SKM-1 treated with dmso at 0.1 percent for 144 hours (cell line): Measurements from ENCODE around the gene GRID2.
"Not testable (repeated sequence)": the region's sequence is repeated elsewhere in the genome, so short reads cannot be mapped to it uniquely, and the experiment has no call there.

Experiments
- DNase-seq: peaks from one replicate; lab custom pipeline; 2025; ENCODE audit not compliant: unreplicated experiment; lab: John Stamatoyannopoulos, UW

Gene GRID2

DNA sequence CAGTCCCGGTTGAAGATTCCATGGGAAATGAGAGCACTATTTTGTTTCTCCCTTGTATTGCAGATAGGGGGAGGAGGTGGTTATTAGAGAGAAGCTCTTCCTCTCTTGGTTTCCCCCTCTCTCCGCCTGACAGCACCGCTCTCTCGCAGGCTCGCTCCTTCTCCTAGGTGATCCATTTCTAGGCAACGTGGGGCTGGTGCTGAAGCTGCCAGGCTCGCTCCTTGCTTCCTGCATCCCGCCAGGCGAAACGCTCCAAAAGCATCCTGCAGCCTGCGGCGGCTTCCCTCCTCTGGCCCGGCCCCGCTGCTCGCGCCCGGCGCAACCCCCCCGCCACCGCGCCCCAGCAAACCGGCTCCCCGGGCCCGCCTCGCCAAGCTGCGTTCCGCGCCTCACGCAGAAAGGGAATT is at the start of gene GRID2:
Gene GRID2 (plus strand): TSS at position 346 of the 407 bp plus-strand sequence.
- DNase-seq: no peak

DNA sequence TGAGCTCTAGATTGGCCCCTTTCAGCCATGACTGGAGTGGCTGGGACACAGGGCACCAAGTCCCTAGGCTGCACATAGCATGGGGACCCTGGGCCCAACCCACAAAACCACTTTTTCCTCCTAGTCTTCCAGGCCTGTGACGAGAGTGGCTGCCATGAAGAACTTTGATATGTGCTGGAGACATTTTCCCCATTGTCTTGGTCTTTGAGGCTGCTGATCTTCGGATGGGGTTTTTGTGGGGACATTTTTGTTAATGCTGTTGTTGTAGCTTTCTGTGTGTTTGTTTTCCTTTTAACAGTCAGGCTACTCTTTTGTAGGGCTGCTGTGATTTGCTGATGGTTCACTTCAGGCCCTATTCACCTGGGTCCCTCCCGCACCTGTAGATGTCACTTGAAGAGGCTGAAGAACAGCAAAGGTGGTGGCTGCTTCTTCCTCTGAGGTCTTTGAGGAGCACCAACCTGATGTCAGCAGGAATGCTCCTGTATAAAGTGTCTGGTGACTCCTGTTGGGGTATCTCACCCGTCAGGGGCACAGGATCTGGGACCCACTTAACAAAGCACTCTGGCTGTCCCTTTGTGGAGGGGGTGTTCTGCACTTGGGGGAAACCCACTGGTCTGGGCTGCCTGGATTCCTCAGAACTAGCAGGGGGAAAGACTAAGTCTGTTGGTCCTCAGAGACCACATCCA is 49.6 kb upstream of the GRID2 start:
- no peak for DNase-seq

DNA sequence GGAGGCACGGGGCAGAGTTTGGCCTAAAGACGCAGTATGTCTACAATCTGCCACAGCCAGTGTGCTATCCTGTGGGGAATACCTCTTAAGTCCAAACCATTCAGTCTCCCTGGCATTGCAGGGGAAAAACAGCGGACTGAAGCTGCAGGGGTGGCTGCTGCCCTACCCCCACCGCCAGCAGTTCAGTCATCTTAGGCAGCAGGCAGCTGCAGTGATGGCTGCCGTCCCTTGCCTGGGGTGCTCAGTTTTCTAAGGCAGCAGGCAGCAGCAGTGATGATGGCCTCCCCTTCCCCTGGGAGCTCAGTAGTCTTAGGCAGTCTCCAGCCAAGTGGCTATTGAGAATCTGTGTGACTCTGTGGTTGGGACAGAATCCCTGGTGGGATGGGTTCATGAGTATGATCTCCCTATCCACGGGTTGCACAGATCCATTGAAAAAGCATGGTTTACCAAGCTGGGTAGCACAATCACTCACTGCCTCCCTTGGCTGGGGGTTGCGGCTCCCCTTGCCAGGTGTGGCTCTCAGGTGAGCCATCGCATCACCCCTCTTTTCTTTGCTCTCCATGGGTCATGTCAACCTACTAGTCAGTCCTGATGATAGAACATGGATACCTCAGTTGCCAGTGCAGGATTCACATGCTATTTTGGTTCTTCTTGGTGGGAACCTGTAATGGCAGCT is 48.9 kb upstream of the GRID2 start:
- no peak for DNase-seq

DNA sequence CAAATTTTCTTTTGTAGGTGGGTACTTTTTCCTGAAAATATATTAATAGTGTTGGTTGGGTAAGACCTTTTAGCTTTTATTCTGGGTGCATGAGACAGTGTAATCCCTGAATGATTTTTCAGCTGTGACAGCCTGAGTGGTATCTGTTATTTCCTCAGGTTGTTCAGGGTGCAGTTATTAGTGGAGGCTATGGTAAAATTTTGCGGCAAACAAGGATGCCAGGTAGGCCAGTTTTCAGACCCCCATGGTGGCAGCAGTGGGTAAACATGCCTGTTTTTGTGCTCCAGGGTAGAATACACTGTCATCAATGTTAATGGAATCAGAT is 47.9 kb upstream of the GRID2 start:
- DNase-seq: no peak

DNA sequence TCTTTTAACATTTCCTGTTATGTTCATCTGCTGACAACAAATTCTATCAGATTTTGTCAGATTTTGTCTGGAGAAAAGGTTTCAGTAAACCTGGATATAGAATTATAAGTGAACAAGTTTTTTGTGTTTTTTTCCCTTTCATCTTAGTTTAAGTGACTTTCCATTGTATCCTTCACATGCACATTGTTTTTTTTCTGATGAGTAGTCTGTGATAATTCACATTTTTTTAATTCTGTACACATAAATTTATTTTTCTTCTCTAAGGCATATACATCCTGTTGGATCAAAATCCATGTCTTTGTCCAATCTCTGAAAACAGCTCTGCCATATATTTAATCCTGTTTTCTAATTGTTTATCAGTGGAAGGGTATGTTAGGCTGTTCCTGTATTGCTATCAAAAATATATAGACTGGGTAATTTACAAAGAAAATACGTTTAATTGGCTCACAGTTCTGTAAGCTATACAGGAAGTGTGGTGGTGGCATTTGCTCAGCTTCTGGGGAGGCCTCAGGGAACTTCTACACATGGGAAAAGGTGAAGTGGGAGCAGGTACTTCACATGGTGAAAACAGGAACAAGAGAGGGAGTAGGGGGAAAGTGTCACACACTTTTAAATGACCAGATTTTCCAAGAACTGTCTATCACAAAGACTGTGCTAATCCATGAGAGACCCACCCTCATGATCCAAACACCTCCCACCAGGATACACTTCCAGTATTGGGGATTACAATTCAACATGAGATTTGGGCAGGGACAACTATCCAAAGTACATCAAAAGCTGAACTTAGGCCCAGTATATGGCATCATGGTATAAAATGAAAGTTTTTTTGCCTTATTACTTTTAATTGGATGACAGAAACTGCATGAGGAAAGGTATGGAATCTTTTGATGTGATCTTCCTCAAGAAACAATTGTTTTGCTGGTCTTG is 45.6 kb upstream of the GRID2 start:
- DNase-seq: no peak

DNA sequence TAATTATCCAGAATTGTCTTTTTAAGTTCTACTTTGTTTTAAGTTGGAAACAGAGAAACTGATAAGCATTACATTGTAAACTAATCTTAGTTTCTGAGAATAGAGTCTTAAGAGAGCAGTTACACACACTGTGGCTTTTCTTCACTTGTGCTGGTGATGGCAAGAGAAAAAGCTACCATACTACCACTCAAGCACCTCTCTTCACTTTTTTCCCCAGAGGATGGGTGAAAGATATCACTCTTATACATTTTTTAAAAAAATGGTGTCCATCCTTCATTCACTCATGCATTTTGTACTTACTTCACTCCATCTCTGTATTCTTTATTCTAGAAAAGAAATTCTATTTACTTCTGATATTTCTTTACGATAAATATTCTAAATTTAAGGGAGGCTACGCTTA is 42.5 kb upstream of the GRID2 start:
- no peak for DNase-seq

DNA sequence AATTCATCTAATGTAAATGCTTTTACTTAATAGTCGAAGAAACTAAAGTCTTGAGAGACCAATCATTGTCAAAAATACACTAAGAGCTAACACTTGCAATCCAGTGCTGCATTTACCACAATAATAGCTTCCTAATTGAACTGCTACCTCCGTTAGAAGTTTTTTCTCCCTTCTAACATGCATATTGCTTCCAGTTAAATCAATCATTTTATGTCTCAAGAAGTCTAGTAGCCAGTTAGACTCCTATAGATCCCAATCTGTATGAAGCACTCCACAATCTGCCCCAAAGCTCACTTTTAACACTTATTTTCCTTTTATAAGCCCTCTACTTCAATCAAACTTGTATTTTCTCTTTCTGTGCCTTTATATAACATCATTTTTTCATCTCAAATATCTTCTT is 41.4 kb upstream of the GRID2 start:
- no peak for DNase-seq

DNA sequence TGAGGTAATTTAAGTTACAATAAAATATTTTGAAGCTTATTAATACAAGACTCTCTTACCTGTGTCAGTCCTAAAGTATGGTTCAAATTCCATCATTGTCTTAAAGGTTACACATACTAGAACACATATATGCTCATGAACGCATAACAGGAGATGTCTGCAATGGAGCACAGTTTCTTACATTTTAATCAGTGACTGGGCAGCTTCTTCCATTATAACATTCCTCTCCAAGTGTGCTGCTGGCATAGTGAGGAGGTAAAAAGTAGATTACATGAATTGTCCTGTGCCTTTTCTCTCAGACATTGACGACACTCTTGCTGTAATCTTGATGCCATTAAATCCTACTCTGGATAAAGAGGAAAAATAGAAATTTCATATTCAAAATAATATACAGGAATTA is 40.8 kb upstream of the GRID2 start:
- DNase-seq: no peak

DNA sequence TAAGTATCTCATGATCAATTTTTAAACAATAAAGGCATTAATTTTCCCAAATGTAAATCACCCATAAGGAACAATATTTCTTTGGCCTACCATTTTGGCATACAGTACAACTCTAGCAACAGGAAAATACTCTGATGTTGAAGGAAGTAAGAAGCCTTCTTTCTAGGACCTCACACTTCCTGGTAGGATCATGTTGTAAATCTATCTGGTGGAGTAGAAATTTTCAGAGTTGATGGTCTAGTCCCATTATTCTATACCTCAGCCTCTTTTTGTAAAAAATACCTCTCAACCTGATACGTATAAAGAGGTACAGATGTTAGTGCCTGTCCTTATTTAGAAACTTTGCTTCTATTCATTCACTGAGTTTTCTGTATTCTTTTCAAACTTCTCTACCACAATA is 40.2 kb upstream of the GRID2 start:
- no peak for DNase-seq

DNA sequence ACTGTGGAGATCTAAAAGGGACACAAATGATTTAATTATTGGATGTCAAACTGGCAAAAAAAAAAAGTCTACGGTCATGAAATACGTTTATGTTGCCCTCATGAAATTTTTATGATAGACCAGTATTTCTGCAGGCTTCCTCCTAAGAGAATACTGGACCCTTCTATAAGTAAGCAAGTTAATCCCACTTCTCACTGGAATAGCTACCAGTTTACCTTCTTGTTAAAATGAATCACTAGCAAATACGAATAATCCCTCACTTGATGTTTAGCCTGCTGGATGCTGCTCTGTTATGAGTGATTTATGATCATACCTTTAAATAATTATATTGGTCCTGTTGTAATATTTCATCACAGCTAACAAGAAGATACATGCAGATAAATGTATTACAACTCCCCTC is 39.6 kb upstream of the GRID2 start:
- DNase-seq: no peak

DNA sequence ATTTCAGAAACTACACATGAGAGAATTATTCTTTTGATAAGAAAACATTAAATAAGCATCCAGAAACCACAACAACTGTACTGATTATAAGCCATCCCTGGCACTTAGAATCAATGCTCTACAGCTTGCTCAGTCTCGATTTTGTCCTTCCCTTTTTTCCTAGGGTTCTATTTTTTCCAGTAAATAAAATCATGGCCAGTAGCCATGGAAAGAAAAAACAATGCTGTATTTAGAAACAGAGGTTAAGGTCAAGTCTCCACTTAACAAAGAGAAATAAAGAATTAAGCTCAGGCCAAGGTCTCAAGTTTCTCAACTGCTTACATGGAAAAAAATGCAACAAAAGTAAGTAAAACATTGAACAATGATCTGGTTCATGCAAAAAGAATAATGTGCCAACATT is 38.7 kb upstream of the GRID2 start:
- no peak for DNase-seq

DNA sequence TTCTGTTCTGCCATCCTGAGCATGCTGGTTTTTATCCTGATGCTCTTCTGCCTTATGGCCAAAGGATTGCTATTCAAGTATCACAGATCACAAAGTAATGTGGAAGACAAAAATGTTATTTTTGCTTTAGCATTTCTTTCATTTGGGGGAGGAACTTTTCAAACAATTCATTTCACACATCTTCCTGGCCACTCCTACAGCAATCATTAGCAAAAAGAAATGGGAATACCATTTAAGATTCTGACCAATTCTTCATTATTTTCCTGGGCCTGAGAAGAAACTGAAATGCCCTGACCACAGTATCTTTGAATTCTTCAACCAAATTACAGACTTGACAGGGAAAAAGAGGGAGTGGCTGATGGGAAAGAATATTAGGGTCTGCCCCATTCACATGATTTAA is 38.0 kb upstream of the GRID2 start:
- no peak for DNase-seq

DNA sequence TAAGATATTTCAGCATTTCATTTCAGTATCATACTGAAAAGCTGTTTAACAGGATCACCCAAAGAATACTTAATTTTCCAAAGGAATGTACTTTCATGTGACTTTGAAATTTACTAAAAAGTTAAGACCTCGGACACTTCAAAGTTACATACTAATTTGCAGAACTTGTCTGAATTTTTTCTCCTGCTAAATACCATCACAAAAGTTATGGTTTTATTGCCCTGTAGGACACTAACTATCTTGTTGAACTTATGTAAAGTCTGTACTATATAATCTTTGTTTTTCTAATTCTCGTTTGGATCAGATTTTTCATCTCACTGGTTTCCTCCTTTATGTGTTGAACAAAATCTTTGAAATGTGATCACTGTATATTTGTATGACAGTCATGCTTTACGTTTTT is 37.2 kb upstream of the GRID2 start:
- no peak for DNase-seq

DNA sequence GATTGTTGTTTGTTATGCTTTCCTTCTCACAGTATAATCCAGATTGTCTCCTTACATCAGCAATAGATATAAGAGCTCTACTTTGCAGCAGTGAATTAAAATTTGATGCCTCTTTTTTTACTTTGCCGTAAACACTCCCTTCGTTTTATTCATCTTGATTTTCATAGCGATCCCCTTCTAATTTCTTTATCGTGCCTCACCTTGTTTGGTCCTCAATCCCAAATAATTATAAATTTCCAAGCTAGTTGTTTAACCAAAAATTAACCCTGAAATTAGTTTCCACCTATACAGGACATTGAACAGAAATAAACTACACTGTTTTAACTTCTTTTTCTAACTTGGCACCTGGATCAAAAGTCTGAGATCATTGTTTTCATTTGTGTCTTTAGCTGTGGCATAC is 35.1 kb upstream of the GRID2 start:
- DNase-seq: no peak

DNA sequence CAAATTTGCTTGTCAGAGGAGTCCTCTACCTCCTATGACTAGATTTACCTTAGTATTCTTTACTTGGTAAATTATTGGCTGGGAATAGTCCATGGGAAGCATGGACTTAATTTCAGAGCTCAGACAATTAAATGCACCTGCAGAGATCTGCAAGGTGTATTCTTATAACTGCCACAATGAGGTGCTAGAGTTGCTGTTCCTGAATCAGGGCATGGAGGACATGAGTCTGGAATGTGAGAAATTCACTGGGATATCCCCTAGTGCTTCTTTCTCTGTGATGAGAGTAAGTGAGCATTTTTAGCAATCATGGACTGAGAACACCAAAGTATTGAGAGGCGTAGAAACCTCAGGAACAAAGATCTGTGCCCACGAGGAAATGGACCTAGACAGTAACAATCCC is 32.9 kb upstream of the GRID2 start:
- DNase-seq: no peak

DNA sequence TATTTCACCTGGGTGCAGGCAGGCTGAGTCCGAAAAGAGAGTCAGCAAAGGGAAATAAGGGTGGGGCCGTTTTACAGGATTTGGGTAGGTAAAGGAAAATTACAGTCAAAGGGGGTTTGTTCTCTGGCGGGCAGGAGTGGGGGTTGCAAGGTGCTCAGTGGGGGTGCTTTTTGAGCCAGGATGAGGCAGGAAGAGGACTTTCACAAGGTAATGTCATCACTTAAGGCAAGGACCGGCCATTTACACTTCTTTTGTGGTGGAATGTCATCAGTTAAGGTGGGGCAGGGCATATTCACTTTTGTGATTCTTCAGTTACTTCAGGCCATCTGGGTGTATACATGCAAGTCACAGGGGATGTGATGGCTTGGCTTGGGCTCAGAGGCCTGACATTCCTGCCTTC is 32.2 kb upstream of the GRID2 start:
- DNase-seq: not testable (repeated sequence)

DNA sequence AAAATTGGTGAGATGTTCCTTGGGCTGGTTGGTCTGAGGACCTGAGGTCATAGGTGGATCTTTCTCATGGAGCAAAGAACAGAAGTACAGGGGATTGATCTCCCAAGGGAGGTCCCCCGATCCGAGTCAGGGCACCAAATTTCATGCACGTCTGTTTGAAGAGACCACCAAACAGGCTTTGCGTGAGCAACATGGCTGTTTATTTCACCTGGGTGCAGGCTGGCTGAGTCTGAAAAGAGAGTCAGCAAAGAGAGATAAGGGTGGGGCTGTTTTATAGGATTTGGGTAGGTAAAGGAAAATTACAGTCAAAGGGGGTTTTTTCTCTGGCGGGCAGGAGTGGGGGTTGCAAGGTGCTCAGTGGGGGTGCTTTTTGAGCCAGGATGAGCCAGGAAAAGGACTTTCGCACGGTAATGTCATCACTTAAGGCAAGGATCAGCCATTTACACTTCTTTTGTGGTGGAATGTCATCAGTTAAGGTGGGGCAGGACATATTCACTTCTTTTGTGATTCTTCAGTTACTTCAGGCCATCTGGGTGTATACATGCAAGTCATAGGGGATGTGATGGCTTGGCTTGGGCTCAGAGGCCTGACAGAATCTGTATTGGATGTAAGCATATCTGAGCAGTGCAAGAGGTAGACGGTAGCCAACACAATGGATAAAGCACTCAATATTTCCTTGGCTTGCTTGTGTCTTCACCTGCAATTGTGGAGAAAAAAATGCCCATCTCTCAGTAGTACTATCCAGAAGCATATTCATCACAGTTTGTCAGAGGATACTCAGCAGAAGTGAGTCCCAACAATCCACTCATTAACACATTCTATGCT is 26.5 kb upstream of the GRID2 start:
- DNase-seq: not testable (repeated sequence)

DNA sequence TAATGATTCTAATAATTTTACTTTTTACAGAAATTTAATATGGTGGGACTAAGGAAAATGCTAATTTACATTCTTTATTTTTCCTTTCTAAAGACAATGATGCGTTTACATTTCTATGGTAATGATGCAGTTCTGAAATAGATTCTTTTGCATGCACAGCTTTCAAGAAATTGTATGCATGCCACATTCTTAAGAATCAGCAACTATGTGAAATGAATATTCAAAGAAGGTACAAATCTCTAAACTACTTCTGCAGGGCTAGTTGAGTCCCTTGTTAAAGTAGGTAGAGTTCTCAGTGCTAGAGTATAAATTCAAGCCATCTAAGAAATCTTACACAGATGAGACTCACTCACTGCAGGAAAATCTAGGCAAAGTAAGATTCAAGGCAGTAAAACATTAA is 24.5 kb upstream of the GRID2 start:
- no peak for DNase-seq

DNA sequence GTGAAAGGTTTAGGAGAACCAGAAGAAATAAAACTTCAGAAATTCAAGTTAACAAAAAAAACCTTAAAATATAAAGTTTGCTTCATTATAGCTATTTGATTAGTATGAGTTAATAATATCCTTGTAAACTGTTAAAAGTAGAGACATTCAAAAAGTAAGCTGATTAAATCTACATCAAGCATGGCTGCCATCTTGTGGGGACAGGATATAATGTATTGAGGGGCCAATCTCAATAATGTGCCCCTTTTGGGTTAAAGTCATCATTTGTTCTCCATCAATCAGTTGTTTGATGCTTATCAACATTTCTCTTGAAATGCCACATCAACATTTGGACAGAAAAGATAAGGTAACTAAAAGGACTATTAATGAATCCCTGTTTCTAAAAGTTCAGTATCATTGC is 4.6 kb upstream of the GRID2 start:
- DNase-seq: no peak

DNA sequence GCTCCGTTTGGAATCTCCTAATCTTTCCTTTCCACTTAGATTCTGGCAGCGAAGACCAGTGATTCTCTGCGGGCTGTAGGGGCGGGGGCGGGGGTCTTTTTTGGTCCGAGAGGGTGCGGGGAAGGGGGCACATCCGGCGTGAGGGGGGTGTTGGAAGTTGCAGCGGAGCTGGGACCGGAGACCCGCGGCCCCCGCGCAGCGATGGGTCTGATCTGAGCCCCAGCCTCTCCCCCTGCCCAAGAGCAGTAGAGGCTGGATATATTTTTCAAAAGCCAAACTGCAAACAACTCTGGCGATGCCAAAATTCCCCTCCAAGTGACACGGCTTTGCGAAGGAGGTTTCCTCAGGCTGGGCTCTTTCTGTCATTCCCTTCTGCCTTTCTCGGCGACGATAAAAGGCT is 355 bp downstream of the GRID2 start:
- DNase-seq: no peak

DNA sequence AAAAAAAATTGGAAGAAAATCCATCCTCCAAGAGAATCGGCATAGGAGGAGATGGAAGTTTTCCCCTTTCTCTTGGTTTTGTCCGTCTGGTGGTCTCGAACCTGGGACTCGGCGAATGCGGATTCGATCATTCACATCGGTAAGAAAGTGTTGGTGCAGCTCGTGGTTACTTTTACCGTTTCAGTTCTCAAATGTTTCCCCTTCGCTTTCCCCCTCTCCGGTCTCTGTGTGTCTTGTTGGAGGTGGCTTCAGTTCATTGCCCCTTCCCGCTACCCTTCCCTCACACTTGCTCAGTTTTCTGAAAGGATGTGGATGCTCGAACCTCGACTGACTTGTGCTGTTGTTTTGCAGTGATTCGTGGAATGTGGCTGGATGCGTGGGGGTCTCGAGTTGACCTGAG is 840 bp downstream of the GRID2 start:
- DNase-seq: no peak
